BLaER1 treated with 17β-estradiol and CSF1 and Interleukin-3, amounts not matched to agents 10 nM and 100 nM (cell line): ENCODE measurements around the gene ADCY3.
A peak's percentile ranks its signal among the peaks of the same experiment; 100 is the strongest.

Experiments
- H3K27ac ChIP-seq, 11 experiments: shearing (Covaris generic); formaldehyde crosslinking; 2 replicates each; pipeline ENCODE4 v1.8.1; 2022
- H3K27me3 ChIP-seq, 11 experiments: shearing (Covaris generic); formaldehyde crosslinking; 2 replicates each; pipeline ENCODE4 v1.8.1; 2022
- H3K36me3 ChIP-seq, 11 experiments: shearing (Covaris generic); formaldehyde crosslinking; 2 replicates each; pipeline ENCODE4 v1.8.1; 2022
- H3K4me1 ChIP-seq, 10 experiments: shearing (Covaris generic); formaldehyde crosslinking; 2 replicates each; pipeline ENCODE4 v1.8.1; 2022
- H3K4me2 ChIP-seq, 11 experiments: shearing (Covaris generic); formaldehyde crosslinking; 2 replicates each; pipeline ENCODE4 v1.8.1; 2022
- H3K4me3 ChIP-seq, 10 experiments: shearing (Covaris generic); formaldehyde crosslinking; 2 replicates each; pipeline ENCODE4 v1.8.1; 2022
- H3K9ac ChIP-seq, 11 experiments: shearing (Covaris generic); formaldehyde crosslinking; 2 replicates each; pipeline ENCODE4 v1.8.1; 2022
- H3K9me3 ChIP-seq, 11 experiments: shearing (Covaris generic); formaldehyde crosslinking; replicated peaks in 1 of 11; 2 replicates each; pipeline ENCODE4 v1.8.1; 2022
- H4K20me1 ChIP-seq, 11 experiments: shearing (Covaris generic); formaldehyde crosslinking; 2 replicates each; pipeline ENCODE4 v1.8.1; 2022
- Cebpa-rat ChIP-seq, 11 experiments: shearing (Covaris generic); IDR thresholded peaks; 2 replicates each; pipeline ENCODE4 v1.8.1; 2022

Gene ADCY3

GRCh38 chr2:24855022-24855622 is 64.9 kb downstream of the ADCY3 start:
- Histone ChIP-seq H4K20me1 (peaks cover 0 to 30% (median 0%) of the 10 kb centered on the region in 11 experiments; a peak in 5 of 22 replicates), H3K4me2 (peak overlapping the region in 5 of 11 experiments; percentile 41 to 71 (median 60); a peak in 3 of 22 replicates), H3K4me1 (peaks cover 9 to 32% (median 26%) of the 10 kb centered on the region in 10 experiments; a peak in 18 of 20 replicates), H3K9ac (0 out of 22 replicates have a peak overlapping the region, but pooled peaks of 1 of the 11 experiments have one; percentile 3), H3K9me3 (peaks cover 0 to 25% (median 17%) of the 10 kb centered on the region in 11 experiments; a peak in 15 of 22 replicates), H3K27me3 (no peaks in the 10 kb centered on the region), H3K4me3 (no peak overlapping the region), H3K36me3 (peaks cover 0 to 73% (median 37%) of the 10 kb centered on the region in 11 experiments; a peak in 17 of 22 replicates), H3K27ac (peak overlapping the region in 1 of 11 experiments; percentile 36; a peak in 1 of 22 replicates)
- TF ChIP-seq Cebpa-rat (IDR thresholded peaks at IDR 0.05) = no peak

GRCh38 chr2:24853996-24854395 is 66.0 kb downstream of the ADCY3 start:
- Histone ChIP-seq H3K4me1 (peaks cover 9 to 32% (median 26%) of the 10 kb centered on the region in 10 experiments; a peak in 18 of 20 replicates), H3K27ac (no peak overlapping the region), H3K9me3 (peaks cover 10 to 36% (median 29%) of the 10 kb centered on the region in 11 experiments), H3K27me3 (no peaks in the 10 kb centered on the region), H3K4me3 (no peak overlapping the region), H3K4me2 (no peak overlapping the region), H4K20me1 (peaks cover 0 to 18% (median 0%) of the 10 kb centered on the region in 11 experiments; a peak in 5 of 22 replicates), H3K9ac (no peak overlapping the region), H3K36me3 (peaks cover 4 to 73% (median 38%) of the 10 kb centered on the region in 11 experiments; a peak in 20 of 22 replicates)
- TF ChIP-seq Cebpa-rat (IDR thresholded peaks at IDR 0.05) = no peak

GRCh38 chr2:24853046-24853445 is 67.0 kb downstream of the ADCY3 start:
- Histone ChIP-seq H4K20me1 (peaks cover 0 to 12% (median 0%) of the 10 kb centered on the region in 11 experiments; a peak in 4 of 22 replicates), H3K27ac (no peak overlapping the region), H3K36me3 (peaks cover 4 to 78% (median 44%) of the 10 kb centered on the region in 11 experiments; a peak in 20 of 22 replicates), H3K4me2 (no peak overlapping the region), H3K9me3 (peaks cover 19 to 46% (median 38%) of the 10 kb centered on the region in 11 experiments), H3K4me1 (peaks cover 9 to 30% (median 26%) of the 10 kb centered on the region in 10 experiments; a peak in 18 of 20 replicates), H3K9ac (no peak overlapping the region), H3K4me3 (no peak overlapping the region), H3K27me3 (no peaks in the 10 kb centered on the region)
- no peak for TF ChIP-seq Cebpa-rat (IDR thresholded peaks at IDR 0.05)

GRCh38 chr2:24852431-24853020 is 67.5 kb downstream of the ADCY3 start:
- H3K27ac ChIP-seq = no peak overlapping the region
- no peak overlapping the region for H3K4me2 ChIP-seq
- TF ChIP-seq Cebpa-rat (IDR thresholded peaks at IDR 0.05) = no peak

GRCh38 chr2:24852026-24852425 is 68.0 kb downstream of the ADCY3 start:
- no peak overlapping the region for H3K4me3 ChIP-seq
- H3K9ac ChIP-seq = no peak overlapping the region
- no peak overlapping the region for H3K27ac ChIP-seq
- H3K27me3 ChIP-seq = no peaks in the 10 kb centered on the region
- peaks cover 0 to 12% (median 0%) of the 10 kb centered on the region in 11 experiments; a peak in 4 of 22 replicates for H4K20me1 ChIP-seq
- peaks cover 12 to 87% (median 54%) of the 10 kb centered on the region in 11 experiments for H3K36me3 ChIP-seq
- no peak overlapping the region for H3K4me2 ChIP-seq
- H3K9me3 ChIP-seq = peaks cover 29 to 56% (median 48%) of the 10 kb centered on the region in 11 experiments
- TF ChIP-seq Cebpa-rat (IDR thresholded peaks at IDR 0.05) = no peak
- H3K4me1 ChIP-seq = peaks cover 9 to 20% (median 19%) of the 10 kb centered on the region in 10 experiments; a peak in 18 of 20 replicates

More at GRCh38 chr2:24852431-24853020, 67.5 kb downstream of the ADCY3 start:
- Histone ChIP-seq H3K4me3 (no peak overlapping the region), H3K36me3 (peaks cover 7 to 83% (median 49%) of the 10 kb centered on the region in 11 experiments), H3K9me3 (peaks cover 24 to 51% (median 43%) of the 10 kb centered on the region in 11 experiments), H3K4me1 (peaks cover 9 to 25% (median 23%) of the 10 kb centered on the region in 10 experiments; a peak in 18 of 20 replicates), H3K9ac (no peak overlapping the region), H4K20me1 (peaks cover 0 to 12% (median 0%) of the 10 kb centered on the region in 11 experiments; a peak in 4 of 22 replicates), H3K27me3 (no peaks in the 10 kb centered on the region)

- H3K4me2 ChIP-seq = no peak overlapping the region
- H3K27me3 ChIP-seq = no peaks in the 10 kb centered on the region
- H4K20me1 ChIP-seq = peaks cover 0 to 9% (median 0%) of the 10 kb centered on the region in 11 experiments; a peak in 3 of 22 replicates
- peaks cover 21 to 88% (median 62%) of the 10 kb centered on the region in 11 experiments for H3K36me3 ChIP-seq
- H3K4me1 ChIP-seq = peaks cover 3 to 9% (median 8%) of the 10 kb centered on the region in 10 experiments; a peak in 17 of 20 replicates
- peaks cover 40 to 67% (median 59%) of the 10 kb centered on the region in 11 experiments for H3K9me3 ChIP-seq
- H3K9ac ChIP-seq = no peak overlapping the region
- H3K27ac ChIP-seq = no peak overlapping the region
- H3K4me3 ChIP-seq = no peak overlapping the region
- no peak for TF ChIP-seq Cebpa-rat (IDR thresholded peaks at IDR 0.05)
These were observed 69.1 kb downstream of the ADCY3 start for GRCh38 chr2:24850944-24851343.

- Histone ChIP-seq H3K4me1 (no peaks in the 10 kb centered on the region), H4K20me1 (peaks cover 0 to 20% (median 0%) of the 10 kb centered on the region in 11 experiments; a peak in 4 of 22 replicates), H3K27me3 (no peaks in the 10 kb centered on the region), H3K36me3 (peaks cover 41 to 90% (median 65%) of the 10 kb centered on the region in 11 experiments), H3K4me3 (no peak overlapping the region), H3K27ac (no peak overlapping the region), H3K4me2 (no peak overlapping the region), H3K9ac (no peak overlapping the region), H3K9me3 (peaks cover 42 to 53% (median 50%) of the 10 kb centered on the region in 11 experiments)
- no peak for TF ChIP-seq Cebpa-rat (IDR thresholded peaks at IDR 0.05)
These were observed 74.3 kb downstream of the ADCY3 start for GRCh38 chr2:24845691-24846090.

- Histone ChIP-seq H3K4me2 (no peak overlapping the region), H3K27me3 (no peaks in the 10 kb centered on the region), H3K4me1 (no peaks in the 10 kb centered on the region), H3K4me3 (no peak overlapping the region), H3K9ac (no peak overlapping the region), H3K27ac (no peak overlapping the region), H3K9me3 (peaks cover 30 to 39% (median 37%) of the 10 kb centered on the region in 11 experiments), H4K20me1 (peaks cover 0 to 23% (median 0%) of the 10 kb centered on the region in 11 experiments; a peak in 4 of 22 replicates), H3K36me3 (peaks cover 45 to 90% (median 68%) of the 10 kb centered on the region in 11 experiments)
- no peak for TF ChIP-seq Cebpa-rat (IDR thresholded peaks at IDR 0.05)
These were observed 75.9 kb downstream of the ADCY3 start for GRCh38 chr2:24844023-24844685.
